PFSK-1 (cell line): ENCODE measurements around the gene IFI27L1.

Experiments used
- FOXP2 ChIP-seq: optimal IDR thresholded peaks from 2 replicates; pipeline ENCODE3; 2011; ENCODE audit warnings: borderline replicate concordance, control low read depth, inconsistent platforms; ENCODE audit not compliant: insufficient read depth; ENCODE audit errors: extremely low read length, extremely low read depth
- POLR2AphosphoS5 ChIP-seq: IDR thresholded peaks from 2 replicates; pipeline ENCODE4 v1.6.1; 2012; ENCODE audit warnings: low read depth, mild to moderate bottlenecking, control low read depth, low read length, moderate library complexity
- SIN3A ChIP-seq: IDR thresholded peaks from 2 replicates; pipeline ENCODE4 v1.6.1; 2012; ENCODE audit warnings: mild to moderate bottlenecking, low read length, moderate library complexity, borderline replicate concordance; ENCODE audit not compliant: insufficient read depth
- TAF1 ChIP-seq: IDR thresholded peaks from 2 replicates; pipeline ENCODE4 v1.6.1; 2012; ENCODE audit warnings: low read length, control low read depth, borderline replicate concordance; ENCODE audit not compliant: insufficient read depth
- TF ChIP-seq, protein P1 (sequence below), 2 experiments: IDR thresholded peaks; 2 replicates each; pipeline versions ENCODE4 v1.6.1 to v1.8.0; 2011 to 2012; ENCODE audit warnings: low read depth in 2 of 2, low read length in 2 of 2, control low read depth in 1 of 2, inconsistent platforms in 1 of 2, mild to moderate bottlenecking in 1 of 2, moderate library complexity in 1 of 2; ENCODE audit not compliant: insufficient read depth in 1 of 2

Gene IFI27L1

DNA sequence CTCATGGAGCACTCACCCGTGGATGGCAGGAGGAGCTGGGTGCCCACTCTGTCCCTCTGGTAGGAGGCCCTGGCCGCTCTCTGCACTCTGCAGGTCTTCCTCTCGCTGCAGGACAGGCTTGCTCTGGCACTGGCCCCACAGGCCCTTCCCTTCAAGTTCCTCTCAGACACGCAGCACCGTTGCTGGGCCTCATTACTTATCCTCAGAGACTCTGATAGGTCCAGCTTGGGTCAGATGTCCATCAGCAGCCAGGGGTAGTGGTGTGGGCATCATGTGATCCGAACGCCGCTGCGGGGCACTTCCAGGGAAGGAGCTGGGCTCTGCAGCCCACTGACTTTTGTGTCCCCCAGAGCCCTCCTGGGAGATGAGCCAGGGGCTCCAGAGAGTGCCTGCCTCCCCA is 43.2 kb upstream of the IFI27L1 start:
- TF ChIP-seq POLR2AphosphoS5 (no peak), TAF1 (no peak), SIN3A (no peak), FOXP2 (no peak)
- TF ChIP-seq, protein P1, sequence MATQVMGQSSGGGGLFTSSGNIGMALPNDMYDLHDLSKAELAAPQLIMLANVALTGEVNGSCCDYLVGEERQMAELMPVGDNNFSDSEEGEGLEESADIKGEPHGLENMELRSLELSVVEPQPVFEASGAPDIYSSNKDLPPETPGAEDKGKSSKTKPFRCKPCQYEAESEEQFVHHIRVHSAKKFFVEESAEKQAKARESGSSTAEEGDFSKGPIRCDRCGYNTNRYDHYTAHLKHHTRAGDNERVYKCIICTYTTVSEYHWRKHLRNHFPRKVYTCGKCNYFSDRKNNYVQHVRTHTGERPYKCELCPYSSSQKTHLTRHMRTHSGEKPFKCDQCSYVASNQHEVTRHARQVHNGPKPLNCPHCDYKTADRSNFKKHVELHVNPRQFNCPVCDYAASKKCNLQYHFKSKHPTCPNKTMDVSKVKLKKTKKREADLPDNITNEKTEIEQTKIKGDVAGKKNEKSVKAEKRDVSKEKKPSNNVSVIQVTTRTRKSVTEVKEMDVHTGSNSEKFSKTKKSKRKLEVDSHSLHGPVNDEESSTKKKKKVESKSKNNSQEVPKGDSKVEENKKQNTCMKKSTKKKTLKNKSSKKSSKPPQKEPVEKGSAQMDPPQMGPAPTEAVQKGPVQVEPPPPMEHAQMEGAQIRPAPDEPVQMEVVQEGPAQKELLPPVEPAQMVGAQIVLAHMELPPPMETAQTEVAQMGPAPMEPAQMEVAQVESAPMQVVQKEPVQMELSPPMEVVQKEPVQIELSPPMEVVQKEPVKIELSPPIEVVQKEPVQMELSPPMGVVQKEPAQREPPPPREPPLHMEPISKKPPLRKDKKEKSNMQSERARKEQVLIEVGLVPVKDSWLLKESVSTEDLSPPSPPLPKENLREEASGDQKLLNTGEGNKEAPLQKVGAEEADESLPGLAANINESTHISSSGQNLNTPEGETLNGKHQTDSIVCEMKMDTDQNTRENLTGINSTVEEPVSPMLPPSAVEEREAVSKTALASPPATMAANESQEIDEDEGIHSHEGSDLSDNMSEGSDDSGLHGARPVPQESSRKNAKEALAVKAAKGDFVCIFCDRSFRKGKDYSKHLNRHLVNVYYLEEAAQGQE (IDR thresholded peaks at IDR 0.05; ENCODE audit: insufficient read depth in 1 of 2, low read depth in 2 of 2, low read length in 2 of 2), result no peak

DNA sequence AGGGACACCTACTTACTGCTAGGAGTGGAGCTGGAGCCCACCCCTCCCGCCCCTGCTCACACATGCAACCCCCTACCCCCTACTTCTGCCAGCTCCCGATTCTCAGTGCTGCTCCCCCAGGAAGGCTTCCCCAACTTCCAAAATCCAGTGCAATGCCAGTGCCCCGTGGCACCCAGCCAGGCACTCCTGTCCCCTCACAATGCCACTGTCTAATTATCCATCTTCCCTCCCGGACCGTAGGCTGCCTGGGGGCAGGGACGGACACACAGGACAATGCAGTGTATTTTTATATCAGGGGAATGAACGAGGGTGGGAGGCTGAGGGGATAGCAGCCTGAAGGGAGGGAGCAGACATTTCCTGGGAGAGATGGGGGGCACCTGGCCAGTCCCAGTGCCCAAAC is 42.6 kb upstream of the IFI27L1 start:
- TF ChIP-seq FOXP2 (no peak), SIN3A (no peak), TAF1 (no peak), POLR2AphosphoS5 (no peak)
- TF ChIP-seq, protein P1 (IDR thresholded peaks at IDR 0.05; ENCODE audit: insufficient read depth in 1 of 2, low read depth in 2 of 2, low read length in 2 of 2), result no peak

DNA sequence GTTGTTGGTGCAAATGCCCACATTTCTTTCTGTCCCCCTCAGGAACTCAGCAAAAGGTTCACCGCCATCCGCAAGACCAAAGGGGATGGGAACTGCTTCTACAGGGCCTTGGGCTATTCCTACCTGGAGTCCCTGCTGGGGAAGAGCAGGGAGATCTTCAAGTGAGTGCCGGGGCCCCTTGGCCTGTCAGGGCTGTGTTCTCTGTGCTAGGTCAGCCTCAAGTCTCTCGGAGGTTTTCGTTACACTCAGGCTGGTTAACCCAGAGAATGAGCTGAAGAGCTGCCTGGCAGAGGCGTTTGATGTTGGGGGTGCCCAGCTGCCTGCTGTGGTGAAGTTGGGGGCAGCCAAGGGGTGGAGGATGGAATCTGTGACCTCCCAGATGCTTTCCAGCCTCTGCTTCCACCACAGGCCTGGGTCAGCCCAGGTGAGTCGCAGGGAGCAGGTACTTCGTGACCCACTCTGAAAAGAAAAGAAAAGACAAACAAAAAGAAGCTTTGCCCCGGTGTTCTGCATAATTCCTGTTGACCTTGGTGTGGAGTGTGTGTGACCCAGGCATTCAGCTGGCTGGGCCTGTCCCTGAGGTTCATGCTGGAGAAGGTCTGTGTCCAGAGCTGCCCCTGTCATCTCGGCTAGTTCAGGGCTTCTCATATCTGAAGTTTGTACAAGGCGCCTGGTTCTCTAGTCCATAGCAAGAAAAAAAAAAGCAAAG is 42.0 kb upstream of the IFI27L1 start:
- TF ChIP-seq POLR2AphosphoS5 (no peak), SIN3A (no peak), FOXP2 (no peak), TAF1 (no peak)
- TF ChIP-seq, protein P1 (IDR thresholded peaks at IDR 0.05; ENCODE audit: insufficient read depth in 1 of 2, low read depth in 2 of 2, low read length in 2 of 2), result no peak

DNA sequence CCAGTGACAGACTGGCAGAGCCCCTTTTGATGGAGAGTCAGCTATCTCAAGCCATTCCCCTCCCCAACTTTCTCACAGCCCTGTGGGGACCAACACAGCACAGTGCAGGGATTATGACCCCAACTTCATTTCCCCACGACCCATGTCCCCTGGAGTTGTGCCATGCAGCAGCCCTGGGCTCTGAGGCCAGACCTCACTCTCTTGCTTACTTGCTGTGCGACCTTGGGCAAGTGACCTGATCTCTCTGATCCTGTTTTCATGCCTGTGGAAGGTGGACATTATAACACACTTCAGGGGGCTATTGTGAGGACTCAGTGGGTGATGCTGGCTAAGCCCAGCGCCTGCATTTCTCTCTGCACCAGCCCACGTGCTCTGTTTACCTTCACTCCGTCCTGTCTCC is 40.9 kb upstream of the IFI27L1 start:
- TF ChIP-seq, protein P1 (IDR thresholded peaks at IDR 0.05; ENCODE audit: insufficient read depth in 1 of 2, low read depth in 2 of 2, low read length in 2 of 2), result no peak
- TF ChIP-seq FOXP2 (no peak), POLR2AphosphoS5 (no peak), TAF1 (no peak), SIN3A (no peak)
